GM21825 (cell line): Measurements from ENCODE around the gene OPN1SW.

Source experiments
- ATAC-seq: cut with Tn5 transposase; IDR thresholded peaks from one replicate; pipeline ENCODE4 v1.9.1; 2021; ENCODE audit warnings: mild to moderate bottlenecking, moderate library complexity; ENCODE audit not compliant: unreplicated experiment

The OPN1SW gene

DNA sequence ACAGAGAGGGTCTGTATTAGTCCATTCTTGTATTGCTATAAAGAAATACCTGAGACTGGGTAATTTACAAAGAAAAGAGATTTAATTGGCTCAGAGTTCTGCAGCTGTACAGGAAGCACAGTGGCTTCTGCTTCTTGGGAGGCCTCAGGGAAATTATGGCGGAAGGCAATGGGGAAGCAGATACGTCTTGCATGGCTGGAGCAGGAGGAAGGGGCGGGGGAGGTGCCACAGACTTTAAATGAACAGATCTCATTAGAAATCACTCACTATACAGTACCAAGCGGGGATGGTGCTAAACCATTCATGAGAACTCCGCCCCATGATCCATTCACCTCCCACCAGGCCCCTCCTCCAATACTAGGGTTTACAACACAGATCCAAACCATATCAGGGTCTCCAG lies 40.2 kb downstream of the OPN1SW start:
- no peak for ATAC-seq

DNA sequence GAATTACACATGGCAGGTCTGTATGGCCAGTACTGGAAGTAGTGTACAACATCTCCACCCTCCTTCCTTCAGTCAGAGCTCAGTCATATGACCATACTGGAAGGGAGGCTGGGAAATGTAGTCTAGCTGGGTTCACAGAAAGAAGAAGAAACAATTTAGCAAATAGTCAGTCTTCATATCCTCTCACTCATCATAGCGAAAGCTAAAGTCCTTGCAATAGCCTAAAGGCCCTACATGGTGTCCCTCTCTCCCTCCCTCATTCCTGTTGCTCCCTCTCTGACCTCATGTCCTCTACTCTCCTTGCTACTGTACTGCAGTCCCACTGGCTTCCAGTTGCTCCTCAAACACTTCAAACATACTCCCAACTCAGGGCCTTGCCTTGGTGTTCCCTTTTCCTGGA lies 40.7 kb downstream of the OPN1SW start:
- ATAC-seq, result no peak

DNA sequence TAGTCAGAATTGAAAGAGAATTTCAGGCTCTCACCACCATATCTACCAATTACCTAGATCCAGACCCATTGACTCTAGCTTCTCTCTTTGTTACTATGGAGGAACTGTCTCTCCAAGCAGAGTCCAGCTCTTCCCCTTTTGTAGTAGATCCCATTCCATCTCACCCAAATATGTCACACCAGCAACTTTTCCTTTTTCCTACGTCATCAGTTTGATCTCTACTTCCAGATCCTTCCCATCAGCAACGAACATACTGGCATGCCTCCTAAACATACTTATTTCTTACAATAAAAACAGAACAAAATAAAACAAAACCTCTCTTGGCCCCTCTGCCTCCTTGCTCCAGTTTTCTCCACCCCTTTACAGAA lies 42.3 kb downstream of the OPN1SW start:
- ATAC-seq, result no peak

DNA sequence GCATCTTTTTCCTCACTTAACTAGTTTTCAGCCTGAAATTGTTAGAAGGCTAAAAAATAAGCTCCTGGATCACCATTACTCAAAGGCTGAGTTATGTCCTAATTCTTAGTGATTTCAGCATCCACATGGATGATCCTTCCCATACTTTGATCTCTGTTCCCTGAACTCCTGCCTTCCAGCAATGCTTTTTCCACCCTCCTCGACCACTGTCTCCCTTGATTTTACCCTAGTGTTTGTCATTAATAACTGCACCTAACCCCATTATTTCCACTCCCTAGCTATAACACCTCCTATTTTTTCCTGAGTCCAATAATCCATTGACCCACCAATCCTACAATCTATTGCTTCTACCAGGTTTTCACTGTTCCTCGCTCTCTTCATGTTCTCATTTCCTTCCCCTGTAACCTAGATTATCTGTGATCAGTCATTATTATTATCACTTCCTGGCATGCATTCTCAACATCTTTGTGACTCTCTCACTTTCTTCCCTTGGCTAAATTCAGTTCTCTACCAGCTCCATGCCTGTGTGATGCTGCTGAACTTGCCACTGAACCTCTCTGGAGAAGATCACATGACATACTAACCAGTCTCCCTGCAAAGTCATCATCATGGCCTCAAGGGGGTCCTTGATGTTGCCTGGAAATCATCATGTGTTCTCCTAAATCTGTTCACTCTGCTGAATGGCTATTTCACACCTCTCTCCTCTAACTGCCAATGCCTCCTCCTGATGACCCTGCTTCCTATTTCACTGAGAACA lies 42.9 kb downstream of the OPN1SW start:
- no peak for ATAC-seq

DNA sequence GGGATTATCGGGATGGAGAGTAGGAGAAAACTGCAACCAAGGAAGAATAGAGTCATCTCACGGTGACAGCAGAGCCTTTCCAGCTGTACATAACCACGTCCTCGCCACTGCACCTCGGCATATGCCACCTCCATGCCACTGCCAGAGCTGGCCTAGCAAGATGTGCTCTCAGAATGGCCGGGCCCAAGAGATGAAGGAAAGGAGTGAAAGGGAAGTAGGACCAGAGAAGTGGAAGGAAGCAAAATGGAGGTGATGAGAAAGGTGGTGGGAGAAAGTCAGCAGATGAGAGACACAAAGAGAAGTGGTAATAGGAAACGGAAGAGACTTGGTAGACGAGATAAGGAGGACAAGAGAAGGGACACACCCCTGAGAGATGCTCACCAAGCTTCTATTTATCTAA lies 44.4 kb downstream of the OPN1SW start:
- ATAC-seq, result no peak

DNA sequence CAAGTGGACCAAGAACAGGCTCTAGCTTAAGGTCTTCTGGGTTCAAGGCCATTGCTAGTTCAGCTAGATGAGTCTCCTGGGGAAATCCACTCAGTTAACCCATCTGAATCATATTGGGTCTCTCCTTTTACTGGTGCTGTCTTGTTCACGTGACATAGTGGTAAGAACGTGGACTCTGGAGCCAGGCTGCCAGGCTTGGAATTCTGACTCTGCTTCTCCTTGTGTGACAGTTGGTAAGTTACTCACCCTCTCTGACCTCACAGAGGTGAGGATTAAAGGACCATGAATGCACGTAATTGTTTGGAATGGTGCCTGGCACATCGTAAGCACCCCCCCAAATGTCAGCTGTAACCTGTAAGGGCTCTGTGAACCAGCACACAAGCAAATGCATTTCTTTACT lies 46.1 kb downstream of the OPN1SW start:
- ATAC-seq, result no peak

DNA sequence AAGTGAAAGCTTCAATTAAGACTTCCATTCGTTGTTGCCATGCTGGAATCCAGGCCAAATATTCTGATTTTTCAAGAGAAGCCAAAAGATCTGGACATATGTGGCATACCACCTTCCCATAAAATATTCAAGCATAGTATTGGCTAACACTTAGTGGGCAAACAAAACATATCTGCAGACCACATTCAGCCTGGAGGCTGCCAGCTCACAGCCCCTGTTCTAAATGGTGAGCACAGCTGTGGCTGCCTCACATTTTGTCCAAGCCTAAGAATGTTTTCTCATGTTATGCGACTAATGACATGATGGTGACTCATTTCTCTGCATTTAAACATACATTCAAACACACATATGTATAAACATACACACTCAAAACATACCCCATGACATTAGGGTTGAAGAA lies 47.0 kb downstream of the OPN1SW start:
- ATAC-seq, result no peak

DNA sequence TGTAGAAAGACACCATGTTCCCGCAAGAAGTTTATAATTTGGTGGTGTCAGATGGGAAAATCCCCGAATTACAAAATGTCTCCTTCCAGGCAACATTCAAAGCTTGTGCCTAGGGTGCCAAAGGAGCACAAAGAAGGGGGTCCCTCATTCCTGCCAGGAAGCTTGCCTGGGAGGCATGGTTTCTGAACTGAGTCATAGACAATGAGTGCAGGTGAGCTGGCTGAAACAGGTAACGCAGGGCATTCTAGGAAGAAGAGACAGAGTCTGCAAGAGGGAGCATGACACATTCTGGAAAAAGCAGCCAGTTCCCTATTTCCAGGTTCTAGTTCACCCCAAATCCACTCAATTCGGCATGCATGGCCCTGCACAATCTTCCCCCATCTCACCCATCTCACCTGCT lies 48.4 kb downstream of the OPN1SW start:
- ATAC-seq, result no peak

DNA sequence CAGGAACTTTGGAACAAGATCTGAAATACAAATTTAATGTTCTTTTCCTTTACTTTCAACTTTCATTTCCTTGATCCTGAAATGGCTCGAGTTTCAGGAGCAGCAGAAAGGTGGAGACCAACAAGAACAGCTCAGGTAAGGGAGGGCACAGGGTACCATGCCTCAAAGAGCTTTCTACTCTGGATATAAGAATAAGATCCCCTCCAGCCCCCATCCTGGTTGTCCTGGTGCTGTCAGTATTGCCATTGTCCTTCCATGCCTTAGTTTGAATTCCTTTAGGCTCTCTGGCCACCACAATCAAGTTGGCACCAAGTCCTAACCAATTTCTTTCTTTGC lies 48.9 kb downstream of the OPN1SW start:
- ATAC-seq, result no peak

DNA sequence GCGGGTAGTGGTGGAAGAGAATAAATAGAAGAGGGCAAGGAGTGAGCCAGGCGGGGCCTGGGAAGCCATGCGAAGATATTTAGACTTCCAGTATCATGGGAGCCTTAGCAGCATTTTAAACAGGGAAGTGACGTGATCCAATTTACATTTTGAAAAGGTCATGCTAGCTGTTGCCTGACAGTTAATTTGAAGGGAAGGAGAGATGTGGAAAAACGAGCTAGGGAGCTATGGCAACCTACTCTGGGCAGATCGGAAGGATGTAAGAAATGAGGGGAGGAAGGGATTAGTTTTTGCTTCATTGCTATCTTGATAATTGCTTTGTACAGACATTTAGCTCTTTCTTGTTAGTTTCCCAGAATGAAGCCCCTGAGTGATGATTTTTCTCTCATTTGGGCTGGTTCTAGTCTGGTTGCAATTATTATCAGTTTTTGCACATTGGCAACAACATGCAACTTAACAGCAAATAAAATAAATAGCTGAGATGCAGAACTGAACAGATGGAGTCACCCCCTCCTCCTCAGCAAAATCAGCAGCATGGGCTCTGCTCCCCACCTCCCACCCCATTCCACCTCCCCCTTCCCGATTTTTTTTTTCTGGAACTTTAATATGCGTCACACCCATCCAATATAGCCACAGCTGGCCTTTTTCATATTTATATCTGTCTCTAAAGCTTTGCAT lies 49.4 kb downstream of the OPN1SW start:
- ATAC-seq, result no peak

DNA sequence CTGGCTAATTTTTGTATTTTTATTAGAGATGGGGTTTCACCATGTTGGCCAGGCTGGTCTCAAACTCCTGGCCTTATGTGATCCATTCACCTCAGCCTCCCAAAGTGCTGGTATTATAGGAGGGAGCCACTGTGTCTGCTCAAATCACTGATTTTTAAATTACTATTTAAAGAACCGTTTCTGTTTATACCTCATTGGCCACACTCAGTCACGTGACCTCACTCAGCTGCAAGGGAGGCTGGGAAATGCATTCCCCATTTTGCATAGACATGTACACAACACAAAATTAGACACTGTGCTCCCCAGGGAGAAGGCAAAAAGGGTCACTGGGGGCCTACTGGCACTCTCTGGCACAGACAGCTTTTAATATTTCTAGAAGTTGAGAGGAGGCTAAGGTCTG lies 50.1 kb downstream of the OPN1SW start:
- ATAC-seq, result no peak

DNA sequence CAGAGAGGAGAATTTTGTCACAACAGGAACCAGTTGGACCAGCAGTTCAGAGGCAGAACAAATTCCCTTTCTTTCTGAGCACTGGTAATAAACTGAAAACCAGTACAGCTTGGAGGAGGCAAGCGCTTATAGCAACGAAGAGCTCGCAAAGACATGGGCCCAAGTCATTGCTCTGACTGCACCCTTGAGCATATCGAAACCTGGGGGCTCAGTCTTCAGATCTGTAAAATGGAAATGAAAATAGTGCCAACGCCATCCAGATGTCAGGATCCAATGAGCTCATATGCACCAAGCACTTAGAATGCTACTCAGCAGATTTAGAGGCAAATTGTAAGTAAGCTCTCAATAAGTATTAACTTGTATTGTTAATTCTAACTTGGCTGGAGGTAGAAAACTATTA lies 50.9 kb downstream of the OPN1SW start:
- no peak for ATAC-seq
